ENCODE measurements around the gene CCL8.
"Not testable (repeated sequence)": the region's sequence is repeated elsewhere in the genome, so short reads cannot be mapped to it uniquely, and the experiment has no call there.

CCL8 gene

GRCh38 chr17:34311291-34311690 lies 7.9 kb upstream of the CCL8 start:
- no peak overlapping the region for H3K27ac ChIP-seq
- H3K4me3 ChIP-seq: no peak overlapping the region

GRCh38 chr17:34312080-34312479 lies 7.2 kb upstream of the CCL8 start:
- Histone ChIP-seq H3K27ac (peak overlapping the region in 4 of 21 experiments; percentile 16 to 60 (median 34)), H3K4me3 (no peak overlapping the region)

GRCh38 chr17:34313164-34313563 lies 6.1 kb upstream of the CCL8 start:
- H3K4me3 ChIP-seq: no peak overlapping the region
- H3K27ac ChIP-seq: peak overlapping the region in 7 of 21 experiments; percentile 16 to 60 (median 40)

- Histone ChIP-seq H3K4me3 (no peak overlapping the region), H3K27ac (peak overlapping the region in 10 of 21 experiments; percentile 11 to 68 (median 48))
Measured at GRCh38 chr17:34314279-34314678, 5.0 kb upstream of the CCL8 start.

GRCh38 chr17:34318474-34318873 lies 761 bp upstream of the CCL8 start:
- H3K4me3 ChIP-seq: no peak overlapping the region
- H3K27ac ChIP-seq: no peak overlapping the region

- Histone ChIP-seq H3K4me3 (no peak overlapping the region), H3K27ac (no peak overlapping the region)
Measured at GRCh38 chr17:34321964-34322363, 2.7 kb downstream of the CCL8 start.

- H3K27ac ChIP-seq, H3K4me3 ChIP-seq: not testable (repeated sequence)
Measured at GRCh38 chr17:34327580-34327979, 8.3 kb downstream of the CCL8 start.

- H3K4me3 ChIP-seq: no peak overlapping the region
- no peak overlapping the region for H3K27ac ChIP-seq
Measured at GRCh38 chr17:34337701-34338100, 18.5 kb downstream of the CCL8 start.

- Histone ChIP-seq H3K4me3 (no peak overlapping the region), H3K27ac (no peak overlapping the region)
Measured at GRCh38 chr17:34339138-34339770, 20.0 kb downstream of the CCL8 start.

GRCh38 chr17:34341916-34342315 lies 22.7 kb downstream of the CCL8 start:
- H3K27ac ChIP-seq: no peak overlapping the region
- no peak overlapping the region for H3K4me3 ChIP-seq

GRCh38 chr17:34347063-34347462 lies 27.8 kb downstream of the CCL8 start:
- H3K27ac ChIP-seq: no peak overlapping the region
- H3K4me3 ChIP-seq: no peak overlapping the region

- Histone ChIP-seq H3K4me3 (no peak overlapping the region), H3K27ac (no peak overlapping the region)
Measured at GRCh38 chr17:34349751-34350150, 30.5 kb downstream of the CCL8 start.

- no peak overlapping the region for H3K27ac ChIP-seq
- H3K4me3 ChIP-seq: no peak overlapping the region
Measured at GRCh38 chr17:34351096-34351495, 31.9 kb downstream of the CCL8 start.

- Histone ChIP-seq H3K27ac (no peak overlapping the region), H3K4me3 (no peak overlapping the region)
Measured at GRCh38 chr17:34352191-34352590, 33.0 kb downstream of the CCL8 start.

GRCh38 chr17:34354637-34355036 lies 35.4 kb downstream of the CCL8 start:
- Histone ChIP-seq H3K27ac (no peak overlapping the region), H3K4me3 (no peak overlapping the region)

GRCh38 chr17:34356194-34356593 lies 37.0 kb downstream of the CCL8 start, which contains the start of gene CCL13:
Gene CCL13 (plus strand): TSS chr17:34356480. CDS start chr17:34356527, 47 bp downstream.
- Histone ChIP-seq H3K27ac (no peak within 1 kb of the TSS), H3K4me3 (no peak within 1 kb of the TSS)

GRCh38 chr17:34357398-34357797 lies 38.2 kb downstream of the CCL8 start:
- Histone ChIP-seq H3K4me3 (no peak overlapping the region), H3K27ac (no peak overlapping the region)

GRCh38 chr17:34358631-34359030 lies 39.4 kb downstream of the CCL8 start:
- no peak overlapping the region for H3K27ac ChIP-seq

GRCh38 chr17:34360601-34361270 lies 41.5 kb downstream of the CCL8 start:
- no peak overlapping the region for H3K4me3 ChIP-seq
- no peak overlapping the region for H3K27ac ChIP-seq

More at GRCh38 chr17:34358631-34359030, 39.4 kb downstream of the CCL8 start:
- H3K4me3 ChIP-seq: no peak overlapping the region

GRCh38 chr17:34361478-34362061 lies 42.3 kb downstream of the CCL8 start:
- Histone ChIP-seq H3K27ac (no peak overlapping the region), H3K4me3 (no peak overlapping the region)

GRCh38 chr17:34363183-34363661 lies 44.0 kb downstream of the CCL8 start, which contains the start of gene CCL1:
Gene CCL1 (minus strand): TSS chr17:34363233. CDS start chr17:34363161, 72 bp downstream.
- H3K4me3 ChIP-seq: no peak within 1 kb of the TSS
- no peak within 1 kb of the TSS for H3K27ac ChIP-seq

All from skin epidermis (tissue), 12 donors.